ENCODE results near the gene TPGS2.

- TF ChIP-seq TAF1 (IDR thresholded peaks at IDR 0.05; ENCODE audit: borderline replicate concordance, low read depth, low read length) (no peak), POLR2AphosphoS5 (IDR thresholded peaks at IDR 0.05; ENCODE audit: low read depth, low read length) (no peak)
Measured at GRCh38 chr18:36826556-36826955, 2.2 kb downstream of the TPGS2 start.
